Endometrial microvascular endothelial cells (primary cell): ENCODE measurements around the gene TSPAN7. TPM values are rescaled to one million over a fixed set of nuclear protein-coding genes. Genes with fewer than 3 reads are reported as not detected.

Source experiments
- in situ Hi-C: cut with HindIII; loops from 2 replicates; pipeline ENCODE4 v1.10.0; 2017; ENCODE audit warnings: low sequenced_read_pairs, low pct_unique_long_range_greater_than_20kb; ENCODE audit errors: inconsistent ontology term
- total RNA-seq: library from RNA; depleted of rRNA; stranded (reverse); fragments of >200 nt; gene quantifications from one replicate; pipeline ENCODE4 v1.2.3, GENCODE V29; 2015; ENCODE audit errors: inconsistent ontology term

The TSPAN7 gene
- total RNA-seq, 1 donor from 2014 or later, result not detected

- in situ Hi-C loops, result no loop called here
Observed at GRCh38 chrX:38732866-38733265, 171.5 kb downstream of the TSPAN7 start.

Other genes with a start within 250 kb of the TSPAN7 start
- gene RPGR, start 234.0 kb upstream of the TSPAN7 start, total RNA-seq, result 29.0 TPM
- not detected for gene OTC, start 208.9 kb upstream of the TSPAN7 start, total RNA-seq
- 19.4 TPM for gene MID1IP1, start 239.9 kb downstream of the TSPAN7 start, total RNA-seq